ENCODE data around the gene CPLX3.

- TF ChIP-seq CTCF (IDR thresholded peaks at IDR 0.05; ENCODE audit: extremely low read depth in 1 of 2, insufficient read depth in 1 of 2, low read depth in 1 of 2, low read length in 2 of 2) (no peak), POLR2A (IDR thresholded peaks at IDR 0.05; ENCODE audit: low read depth, low read length) (no peak), GATA2 (IDR thresholded peaks at IDR 0.05; ENCODE audit: insufficient read depth, insufficient read length, low read depth, low read length) (no peak), EZH2 (IDR thresholded peaks at IDR 0.05; ENCODE audit: borderline replicate concordance, low read depth, low read length, severe bottlenecking) (no peak), MAX (IDR thresholded peaks at IDR 0.05; ENCODE audit: insufficient read depth, insufficient read length) (no peak), FOS (IDR thresholded peaks at IDR 0.05; ENCODE audit: borderline replicate concordance, insufficient read depth, low read length) (no peak), POLR2AphosphoS5 (IDR thresholded peaks at IDR 0.05; ENCODE audit: insufficient read depth, low read depth, low read length) (no peak), JUN (IDR thresholded peaks at IDR 0.05; ENCODE audit: borderline replicate concordance, insufficient read depth, insufficient read length, low read depth) (no peak)
These were observed 18.2 kb upstream of the CPLX3 start for GRCh38 chr15:74808078-74808839.

All from endothelial cell of umbilical vein (primary cell).